GM18499 (cell line): ENCODE results near the gene CHMP4A.
"Not testable (repeated sequence)": the region's sequence is repeated elsewhere in the genome, so short reads cannot be mapped to it uniquely, and the experiment has no call there.

ENCODE experiments used
- ATAC-seq: cut with Tn5 transposase; IDR thresholded peaks from one replicate; pipeline ENCODE4 v1.9.1; 2021; ENCODE audit warnings: moderate number of reproducible peaks; ENCODE audit not compliant: insufficient read depth, unreplicated experiment

Gene CHMP4A

DNA sequence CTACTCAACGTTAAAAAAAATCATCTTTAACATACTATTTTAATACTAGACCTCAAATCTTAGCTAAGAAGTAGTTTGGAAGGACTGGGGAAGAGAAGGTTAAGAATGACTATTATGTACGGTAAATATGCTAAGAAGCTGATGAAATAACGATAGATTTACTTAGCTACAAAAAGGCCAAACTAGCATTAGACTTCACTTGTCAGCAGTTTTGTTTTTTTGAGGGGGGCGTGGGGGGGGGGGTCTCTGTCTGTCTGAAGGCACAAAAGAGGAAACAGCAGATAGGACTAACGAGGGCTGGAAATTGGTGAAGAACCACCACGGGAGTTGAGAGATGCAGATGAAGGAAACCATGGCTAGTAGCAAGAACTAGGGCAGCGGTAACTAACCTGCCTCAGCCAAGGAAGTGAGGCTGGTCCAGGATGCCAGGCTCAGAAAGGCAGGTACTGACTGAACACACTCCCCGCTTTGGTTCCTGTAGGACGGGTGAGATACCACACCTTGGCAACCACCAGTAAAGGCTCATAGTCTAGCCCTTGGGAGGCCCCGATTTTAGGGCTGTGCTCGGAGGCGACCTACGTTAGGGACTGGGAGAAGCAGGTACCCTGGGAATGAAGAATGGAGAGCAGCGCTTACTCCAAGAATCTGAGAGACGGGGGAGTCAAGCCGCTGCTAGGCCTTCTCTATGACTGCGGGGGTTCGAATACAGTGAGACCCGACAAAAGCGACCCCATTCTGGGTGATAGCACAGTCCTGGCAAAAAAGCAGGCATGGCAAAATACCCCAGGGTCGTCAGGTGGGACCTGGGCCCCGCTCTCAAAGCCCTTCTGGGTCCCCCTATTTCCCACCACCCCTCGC is 18.2 kb upstream of the CHMP4A start:
- no peak for ATAC-seq

DNA sequence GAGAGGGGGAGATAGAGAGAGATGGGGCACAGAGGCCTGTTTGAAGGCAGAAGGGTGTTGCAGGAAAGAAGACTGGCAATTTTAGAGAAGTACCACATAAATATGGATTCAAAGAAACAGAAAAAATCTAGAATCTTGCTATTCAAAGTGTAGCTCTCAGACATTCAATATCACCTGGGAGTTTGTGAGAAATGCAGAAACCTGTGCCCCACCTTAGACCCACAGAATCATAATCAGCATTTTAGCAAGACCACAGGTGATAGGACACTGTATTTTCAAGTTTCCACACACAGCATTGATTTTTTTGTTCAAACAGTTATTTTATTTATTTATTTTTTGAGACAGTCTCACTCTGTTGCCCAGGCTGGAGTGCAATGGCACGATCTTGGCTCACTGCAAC is 15.6 kb upstream of the CHMP4A start:
- no peak for ATAC-seq

DNA sequence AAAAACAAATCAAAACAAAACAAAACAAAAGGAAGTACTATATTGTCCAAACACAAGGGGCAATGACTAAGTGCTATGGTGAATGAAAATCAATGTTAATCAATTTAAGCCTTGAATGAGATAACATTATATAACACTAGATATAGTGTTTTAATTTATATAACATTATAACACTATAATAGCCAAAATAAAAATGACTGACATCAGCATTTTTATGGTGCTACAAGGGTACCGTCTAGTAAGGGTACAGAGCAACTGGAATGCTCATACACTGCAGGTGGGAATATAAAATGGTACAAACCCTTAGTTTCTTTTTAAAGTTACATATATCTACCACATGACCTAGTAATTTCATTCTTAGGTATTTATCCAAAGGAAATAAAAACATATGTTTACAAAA is 13.2 kb upstream of the CHMP4A start:
- ATAC-seq, result no peak

DNA sequence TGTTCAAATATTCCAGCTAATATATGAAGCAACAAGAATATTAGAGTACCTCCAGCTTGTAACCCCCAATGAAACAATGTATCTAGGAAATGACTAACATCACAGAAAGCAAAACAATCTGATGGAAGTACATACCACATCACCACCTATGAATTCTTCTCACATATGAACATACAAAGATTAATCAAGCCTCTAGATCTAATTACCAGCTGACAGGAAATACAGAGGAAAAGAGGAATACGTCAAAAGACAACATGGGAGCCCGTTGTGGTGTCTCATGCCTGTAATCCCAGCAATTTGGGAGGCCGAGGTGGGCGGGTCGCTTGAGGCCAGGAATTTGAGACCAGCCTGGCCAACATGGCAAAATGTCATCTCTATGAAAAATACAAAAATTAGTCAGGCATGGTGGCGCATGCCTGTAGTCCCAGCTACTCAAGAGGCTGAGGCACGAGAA is 11.4 kb upstream of the CHMP4A start:
- ATAC-seq, result no peak

DNA sequence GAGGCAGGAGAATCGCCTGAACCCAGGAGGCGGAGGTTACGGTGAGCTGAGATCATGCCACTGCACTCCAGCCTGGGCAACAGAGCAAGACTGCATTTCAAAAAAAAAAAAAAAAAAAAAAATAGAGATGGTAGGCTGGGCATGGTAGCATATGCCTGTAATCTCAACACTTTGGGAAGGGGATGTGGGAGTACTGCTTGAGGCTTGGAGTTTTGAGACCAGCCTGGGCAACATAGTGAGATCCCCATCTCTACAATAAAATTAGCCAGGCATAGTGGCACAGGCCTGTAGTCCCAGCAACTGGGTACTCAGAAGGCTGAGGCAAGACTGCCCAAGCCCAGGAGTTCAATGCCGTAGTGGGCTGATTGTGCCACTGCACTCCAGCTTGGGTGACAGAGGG is 9.7 kb upstream of the CHMP4A start:
- ATAC-seq, result not testable (repeated sequence)

DNA sequence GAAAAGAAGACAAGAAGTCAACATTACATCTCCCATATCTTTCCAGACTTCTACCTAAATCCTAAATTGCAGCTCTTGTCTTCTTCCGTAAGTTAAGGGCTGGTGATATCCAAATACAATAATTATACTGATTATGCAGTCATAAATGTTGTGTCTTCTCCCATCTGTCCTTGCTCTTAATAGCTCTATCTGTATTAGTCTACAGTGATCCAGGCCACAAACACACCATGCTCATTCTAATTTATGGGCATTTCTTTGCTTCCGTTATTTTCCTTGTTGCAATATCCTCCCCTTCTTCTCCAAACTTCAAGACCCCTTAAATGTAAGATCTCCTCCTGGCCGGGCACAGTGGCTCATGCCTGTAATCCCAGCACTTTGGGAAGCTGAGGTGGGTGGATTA is 6.2 kb upstream of the CHMP4A start:
- ATAC-seq, result no peak

DNA sequence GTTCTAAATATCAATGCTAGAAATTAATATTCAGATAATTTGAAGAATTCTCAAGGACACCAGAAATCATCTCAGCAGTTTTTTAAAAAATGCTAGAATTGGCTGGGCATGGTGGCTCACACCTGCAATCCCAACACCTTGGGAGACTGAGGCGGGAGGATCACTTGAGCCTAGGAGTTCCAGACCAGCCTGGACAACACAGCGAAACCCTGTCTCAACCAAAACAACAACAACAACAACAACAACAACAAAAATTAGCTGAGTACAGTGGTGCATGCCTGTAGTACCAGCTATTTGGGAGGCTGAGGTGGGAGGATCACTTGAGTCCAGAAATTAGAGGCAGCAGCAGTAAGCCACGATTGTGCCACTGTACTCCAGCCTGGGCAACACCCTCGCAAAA is 5.8 kb upstream of the CHMP4A start:
- no peak for ATAC-seq

DNA sequence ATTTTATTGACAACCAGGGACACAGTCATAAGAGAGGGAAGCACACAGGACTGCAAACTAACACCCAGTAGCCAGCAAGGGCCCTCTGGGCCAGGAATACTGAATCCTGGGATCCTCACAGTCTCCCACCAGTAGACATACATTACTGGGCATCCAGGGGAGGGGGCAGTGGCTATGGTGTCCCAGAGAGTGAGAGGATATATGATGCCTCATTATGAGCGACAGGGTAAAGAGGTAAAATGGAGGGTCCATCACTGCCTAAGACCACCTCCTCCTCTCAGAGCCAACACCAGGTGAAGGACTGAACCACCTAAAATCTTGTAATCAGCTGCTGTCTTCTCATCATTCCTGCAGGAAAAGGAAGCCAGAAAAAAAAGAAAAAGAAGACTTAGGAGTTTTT is 3.6 kb upstream of the CHMP4A start:
- not testable (repeated sequence) for ATAC-seq

DNA sequence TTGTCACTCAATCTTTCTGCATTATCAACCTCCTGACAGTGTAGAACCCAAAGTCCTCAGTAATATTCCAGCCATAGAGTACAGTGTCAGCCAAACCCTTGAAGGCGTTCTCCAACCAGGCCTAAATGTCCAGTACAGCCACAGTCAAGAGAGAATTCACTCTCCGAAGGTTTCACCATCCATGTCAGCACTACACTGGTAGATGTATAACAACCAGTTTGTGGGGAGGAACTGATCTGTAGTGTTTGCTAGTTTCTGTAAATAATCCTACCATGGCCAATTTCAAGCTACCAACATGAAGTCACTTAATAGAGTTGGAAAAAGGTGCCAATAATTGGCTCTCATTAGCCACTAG is 3.0 kb upstream of the CHMP4A start:
- ATAC-seq, result no peak

DNA sequence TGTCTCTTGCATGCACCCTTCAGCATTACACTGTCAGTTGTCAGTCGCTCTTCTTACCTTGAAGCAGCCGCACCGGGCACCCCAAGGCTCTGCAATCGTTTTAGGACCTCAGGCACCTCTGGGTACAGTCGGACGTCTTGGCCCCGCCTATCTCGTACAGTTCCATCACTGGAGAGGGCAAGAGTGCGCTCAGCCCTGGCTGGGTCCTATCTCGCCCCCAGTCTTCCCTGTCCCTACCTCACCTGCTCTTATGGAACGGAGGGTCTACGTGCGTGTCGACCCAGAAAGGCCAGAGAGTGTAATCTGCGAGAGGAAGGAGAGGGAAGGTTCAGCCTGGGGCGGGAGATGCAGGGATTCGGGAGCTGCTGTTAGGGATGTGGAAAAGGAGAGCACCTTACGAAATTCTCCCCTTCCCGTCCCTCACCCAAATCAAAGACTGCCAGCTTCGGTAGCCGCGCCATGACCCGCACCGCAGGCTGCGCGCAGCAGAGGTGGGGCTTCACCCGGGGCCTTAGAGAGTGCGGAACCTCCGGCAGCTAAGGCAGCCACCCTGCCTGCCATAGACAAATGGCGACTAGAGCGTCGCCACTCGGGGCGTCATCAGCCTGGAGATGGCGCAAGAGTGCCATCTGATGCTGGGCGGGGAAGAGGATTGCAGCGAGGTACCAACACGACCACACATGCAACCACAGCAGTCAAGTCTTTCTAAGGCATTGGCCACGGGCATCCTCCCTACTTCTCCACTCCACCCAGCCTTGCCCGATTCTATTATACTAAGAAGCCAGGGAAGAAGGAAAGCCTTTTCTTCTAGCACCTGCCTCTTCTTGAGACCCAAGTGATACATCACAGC is 2.4 kb upstream of the CHMP4A start, which contains the start of gene MDP1:
Gene MDP1 (minus strand): TSS at position 572 of the 850 bp plus-strand sequence. CDS start 111 bp downstream, at position 461.
- peak; percentile 32 for ATAC-seq

DNA sequence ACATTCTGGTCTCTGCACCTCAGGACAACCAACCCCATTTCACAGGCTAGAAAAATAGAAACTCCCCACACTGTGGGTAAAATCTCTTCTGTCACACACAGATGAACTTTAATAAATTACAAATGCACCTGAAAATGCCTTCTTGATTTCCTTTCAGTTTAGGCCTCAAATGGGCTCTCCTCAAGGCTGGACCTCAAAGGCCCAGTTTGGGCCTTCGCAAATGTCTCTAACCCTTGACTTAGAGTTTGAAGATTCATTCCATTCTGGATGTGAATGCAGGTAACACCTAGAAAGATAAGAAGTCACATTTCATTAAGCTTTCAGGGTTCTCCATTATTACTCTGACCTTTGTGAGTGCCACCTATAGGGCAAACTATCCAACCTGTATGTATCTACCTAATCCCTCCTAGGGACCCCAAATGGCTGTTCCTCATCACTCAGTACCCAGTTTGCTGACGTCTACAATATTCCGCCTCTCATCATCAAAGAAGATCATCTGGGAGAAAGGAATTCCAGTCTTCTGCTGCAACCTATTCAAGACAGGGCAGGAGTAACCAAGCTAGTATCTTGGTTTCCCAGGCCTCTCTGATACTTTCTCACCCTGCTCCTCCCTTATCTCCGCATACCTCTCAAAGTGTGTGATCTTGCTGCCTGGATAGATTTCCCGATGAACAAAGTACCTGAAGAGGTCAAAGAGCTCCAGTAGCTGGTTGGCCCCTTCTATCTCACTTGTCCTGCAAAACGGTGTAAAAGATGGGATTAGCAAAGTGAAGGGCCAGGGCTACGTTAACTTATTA is 776 bp upstream of the CHMP4A start:
- ATAC-seq, result no peak

DNA sequence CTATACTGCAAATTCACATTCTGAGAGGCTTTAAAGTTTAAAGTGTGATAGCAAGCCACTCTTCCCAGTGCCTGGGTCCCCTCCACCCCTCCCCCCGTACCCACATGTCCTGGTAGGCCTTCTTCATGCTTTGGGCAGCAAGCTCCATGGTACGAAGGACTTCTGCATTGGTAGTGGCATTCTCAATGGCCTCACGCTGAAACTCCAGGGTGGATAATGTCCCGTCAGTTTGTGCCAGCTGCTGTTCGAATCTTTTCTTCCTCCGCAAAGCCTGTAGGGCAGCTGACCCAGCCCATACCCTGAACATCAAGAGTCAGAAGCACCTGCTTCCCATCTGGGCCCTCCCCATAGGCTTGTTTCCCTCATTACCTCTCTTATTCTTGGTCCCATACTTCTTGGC is 2.0 kb downstream of the CHMP4A start:
- no peak for ATAC-seq

DNA sequence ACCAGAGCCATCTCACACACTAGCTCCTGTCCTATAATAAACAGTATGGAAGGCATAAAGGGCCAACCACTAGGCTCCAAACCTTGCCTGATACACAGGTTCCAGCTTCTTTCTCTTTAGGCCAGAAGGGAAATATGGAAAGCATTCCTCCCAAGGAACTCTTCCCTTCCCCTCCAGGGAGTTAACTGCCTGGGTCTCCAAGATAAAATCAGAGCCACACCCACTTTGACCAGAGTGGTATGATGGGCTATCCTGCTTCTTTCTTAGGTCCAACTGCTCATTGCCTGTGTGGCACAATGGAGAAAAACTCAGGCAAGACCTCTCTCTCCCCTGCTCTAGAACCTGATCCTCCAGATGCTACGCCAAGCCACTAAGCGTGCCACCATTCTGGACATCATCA is 5.7 kb downstream of the CHMP4A start:
- ATAC-seq, result no peak

DNA sequence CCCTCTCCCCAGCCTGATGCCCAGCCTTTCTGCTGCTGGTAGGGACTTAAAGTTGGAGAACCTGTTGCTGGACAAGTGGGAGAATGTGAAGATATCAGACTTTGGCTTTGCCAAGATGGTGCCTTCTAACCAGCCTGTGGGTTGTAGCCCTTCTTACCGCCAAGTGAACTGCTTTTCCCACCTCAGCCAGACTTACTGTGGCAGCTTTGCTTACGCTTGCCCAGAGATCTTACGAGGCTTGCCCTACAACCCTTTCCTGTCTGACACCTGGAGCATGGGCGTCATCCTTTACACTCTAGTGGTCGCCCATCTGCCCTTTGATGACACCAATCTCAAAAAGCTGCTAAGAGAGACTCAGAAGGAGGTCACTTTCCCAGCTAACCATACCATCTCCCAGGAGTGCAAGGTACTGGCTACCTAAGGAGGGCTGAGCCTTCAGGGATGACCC is 6.2 kb downstream of the CHMP4A start:
- no peak for ATAC-seq

DNA sequence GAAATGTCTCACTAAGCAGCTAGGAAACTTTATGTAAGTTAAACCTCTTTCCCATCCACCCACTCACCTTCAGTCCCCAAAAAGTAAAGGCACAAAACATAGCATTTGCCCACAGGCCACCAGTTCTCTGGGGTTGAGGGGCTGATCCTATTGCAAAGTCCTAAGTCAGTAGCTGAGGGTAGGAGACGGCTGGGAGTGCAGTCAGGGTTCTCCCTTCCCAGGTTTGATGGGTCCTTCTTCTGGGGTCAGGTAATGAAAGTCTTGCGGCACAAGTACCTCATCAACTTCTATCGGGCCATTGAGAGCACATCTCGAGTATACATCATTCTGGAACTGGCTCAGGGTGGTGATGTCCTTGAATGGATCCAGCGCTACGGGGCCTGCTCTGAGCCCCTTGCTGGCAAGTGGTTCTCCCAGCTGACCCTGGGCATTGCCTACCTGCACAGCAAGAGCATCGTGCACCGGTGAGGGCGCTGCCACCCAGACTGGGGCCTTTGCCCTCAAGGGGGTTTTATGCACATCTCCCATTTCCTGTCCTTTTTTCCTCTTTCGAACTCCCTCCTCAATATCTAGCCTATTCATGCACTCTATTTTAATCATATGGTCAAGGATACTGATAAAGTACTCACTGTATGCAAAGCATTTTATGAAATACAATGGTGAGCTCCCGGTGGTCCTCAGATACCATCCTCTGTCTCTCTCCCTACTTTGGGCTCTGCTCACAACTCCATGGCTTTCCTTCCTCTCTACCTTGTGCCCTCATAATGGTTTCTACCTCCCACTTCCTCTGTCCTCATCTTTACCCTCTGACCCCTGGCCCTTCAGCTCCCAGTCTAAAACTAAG is 6.8 kb downstream of the CHMP4A start:
- no peak for ATAC-seq

DNA sequence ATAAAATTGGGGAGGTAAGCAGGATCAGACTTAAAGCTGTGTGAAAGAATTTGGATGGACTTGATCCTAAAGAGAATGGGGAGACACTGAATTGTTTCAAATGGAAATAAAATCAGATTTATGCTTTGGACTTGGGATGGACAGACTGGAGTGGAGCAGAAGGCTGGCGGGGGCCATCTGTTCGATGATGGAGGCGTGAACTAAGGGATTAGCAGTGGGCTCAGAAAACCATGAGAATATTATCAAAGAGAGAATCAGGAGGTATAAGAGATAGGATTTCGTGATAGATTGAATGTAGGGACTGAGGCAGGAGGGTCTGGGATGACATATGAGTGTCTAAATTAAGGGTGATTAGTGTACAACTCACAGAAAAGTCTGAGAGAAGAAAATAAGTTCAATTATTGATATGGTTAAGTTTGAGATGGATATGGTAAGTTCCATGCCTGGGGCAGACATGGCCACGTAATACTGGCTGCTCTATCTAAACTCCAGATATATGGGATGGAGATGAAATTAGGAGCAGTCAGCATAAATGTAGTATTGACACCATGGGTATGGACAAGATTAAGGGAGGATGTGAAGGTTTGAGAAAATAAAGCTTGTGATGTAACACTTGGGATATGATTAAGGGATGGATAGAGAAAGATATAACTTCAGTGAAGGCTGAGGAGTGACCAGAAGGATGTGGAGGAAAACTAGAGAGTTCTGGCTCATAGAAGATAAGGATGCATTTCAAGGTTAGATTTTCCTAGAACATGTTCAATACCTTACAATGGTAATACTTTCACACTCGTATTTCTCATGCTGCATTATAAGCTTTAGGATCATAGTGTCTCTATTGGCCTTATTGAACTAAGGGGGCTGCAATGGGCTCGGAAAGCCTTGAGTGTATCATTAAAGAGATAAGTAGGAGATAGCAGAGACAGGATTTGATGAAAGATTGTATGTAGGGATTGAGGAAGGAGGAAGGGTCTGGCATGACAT is 8.8 kb downstream of the CHMP4A start:
- no peak for ATAC-seq

DNA sequence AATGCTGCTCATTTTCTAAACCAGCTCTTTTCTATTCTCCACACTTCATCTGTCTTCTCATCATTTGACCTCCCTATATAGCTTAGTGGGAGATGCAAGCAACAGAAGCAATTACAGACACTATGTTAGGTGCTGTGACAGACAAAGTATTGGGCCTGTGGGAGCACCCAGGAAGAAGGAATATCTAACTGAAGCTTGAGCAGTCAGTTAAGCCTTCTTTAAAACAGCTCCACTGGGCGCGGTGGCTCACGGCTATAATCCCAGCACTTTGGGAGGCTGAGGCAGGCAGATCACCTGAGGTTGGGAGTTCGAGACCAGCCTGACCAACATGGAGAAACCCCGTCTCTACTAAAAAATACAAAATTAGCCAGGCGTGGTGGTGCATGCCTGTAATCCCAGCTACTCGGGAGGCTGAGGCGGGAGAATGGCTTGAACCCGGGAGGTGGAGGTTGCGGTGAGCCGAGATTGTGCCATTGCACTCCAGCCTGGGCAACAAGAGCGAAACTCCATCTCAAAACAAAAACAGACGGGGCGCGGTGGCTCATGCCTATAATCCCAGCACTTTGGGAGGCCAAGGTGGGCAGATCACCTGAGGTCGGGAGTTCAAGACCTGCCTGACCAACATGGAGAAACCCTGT is 9.9 kb downstream of the CHMP4A start:
- not testable (repeated sequence) for ATAC-seq

DNA sequence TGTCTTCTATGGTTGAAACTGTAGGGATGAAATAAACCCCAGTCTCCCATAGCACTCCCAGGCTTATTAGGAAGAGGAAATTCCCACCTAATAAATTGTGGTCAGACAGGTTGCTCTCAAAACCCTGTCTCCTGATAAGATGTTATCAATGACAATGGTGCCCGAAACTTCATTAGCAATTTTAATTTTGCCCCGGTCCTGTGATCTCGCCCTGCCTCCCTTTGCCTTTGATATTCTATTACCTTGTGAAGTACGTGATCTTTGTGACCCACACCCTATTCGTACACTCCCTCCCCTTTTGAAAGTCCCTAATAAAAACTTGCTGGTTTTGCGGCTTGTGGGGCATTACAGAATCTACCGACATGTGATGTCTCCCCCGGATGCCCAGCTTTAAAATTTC is 10.8 kb downstream of the CHMP4A start:
- ATAC-seq, result not testable (repeated sequence)
